OCI-M1 (cell line): ENCODE results near the gene TTK.
"Not testable (repeated sequence)": the region's sequence is repeated elsewhere in the genome, so short reads cannot be mapped to it uniquely, and the experiment has no call there.

ENCODE experiments used
- DNase-seq: peaks from one replicate; lab custom pipeline; 2025; lab: John Stamatoyannopoulos, UW

Gene TTK

DNA sequence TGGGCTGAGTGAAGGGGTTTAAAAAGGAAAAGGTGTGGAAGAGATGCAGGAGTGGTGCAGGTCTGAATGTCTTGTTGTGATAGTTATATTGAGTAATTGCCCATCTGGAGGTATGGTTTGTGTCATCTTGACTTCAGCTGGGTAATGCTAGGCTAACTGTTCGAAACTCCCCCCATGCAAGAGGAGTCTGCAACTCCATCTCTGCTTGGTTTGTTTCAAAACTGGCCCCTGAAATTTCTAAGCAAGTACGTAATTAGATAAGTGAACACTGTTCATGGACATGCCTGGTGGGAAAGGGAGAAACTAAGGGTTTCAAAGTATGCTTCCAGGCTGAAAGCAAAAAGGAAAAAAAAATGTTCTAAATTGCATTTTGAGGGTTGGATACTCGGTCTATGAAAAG, 17.1 kb downstream of the TTK start:
- no peak for DNase-seq

DNA sequence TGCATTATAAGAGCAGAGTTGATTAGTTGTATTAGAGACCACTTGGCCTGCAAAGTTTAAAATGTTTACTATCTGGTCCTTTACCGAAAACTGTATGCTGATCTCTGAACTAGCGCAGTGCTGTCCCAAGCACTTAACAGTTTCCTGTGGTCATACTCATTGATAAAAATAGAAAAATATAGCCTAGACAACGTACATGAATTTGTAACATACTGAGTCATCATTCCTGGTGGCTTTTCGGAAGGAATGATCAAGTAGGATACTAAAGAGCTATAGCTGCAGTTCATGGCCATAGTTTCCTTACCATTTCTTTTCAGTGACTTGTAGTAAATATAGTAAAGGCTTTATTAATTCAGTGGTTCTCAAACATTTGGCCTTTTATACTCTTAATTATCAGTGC, 18.4 kb downstream of the TTK start:
- DNase-seq: no peak

DNA sequence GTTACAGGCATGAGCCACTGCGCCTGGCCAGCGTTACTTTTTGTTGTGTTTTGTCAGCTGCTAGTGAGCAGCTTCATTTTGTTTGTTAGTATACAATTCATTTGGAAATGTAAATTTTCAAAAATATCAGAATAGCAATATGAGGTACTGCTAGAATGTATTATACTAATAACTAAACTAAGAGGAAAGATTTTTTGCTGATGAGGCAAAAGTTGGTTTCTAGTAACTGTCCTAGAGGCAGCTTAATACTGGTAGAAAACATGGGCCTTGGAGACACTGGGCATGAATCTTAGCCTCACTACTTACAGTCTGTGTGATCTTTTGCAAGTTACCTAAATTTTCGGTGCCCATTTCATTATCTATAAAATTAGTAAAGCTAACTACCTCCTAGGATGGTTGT, 24.1 kb downstream of the TTK start:
- no peak for DNase-seq

DNA sequence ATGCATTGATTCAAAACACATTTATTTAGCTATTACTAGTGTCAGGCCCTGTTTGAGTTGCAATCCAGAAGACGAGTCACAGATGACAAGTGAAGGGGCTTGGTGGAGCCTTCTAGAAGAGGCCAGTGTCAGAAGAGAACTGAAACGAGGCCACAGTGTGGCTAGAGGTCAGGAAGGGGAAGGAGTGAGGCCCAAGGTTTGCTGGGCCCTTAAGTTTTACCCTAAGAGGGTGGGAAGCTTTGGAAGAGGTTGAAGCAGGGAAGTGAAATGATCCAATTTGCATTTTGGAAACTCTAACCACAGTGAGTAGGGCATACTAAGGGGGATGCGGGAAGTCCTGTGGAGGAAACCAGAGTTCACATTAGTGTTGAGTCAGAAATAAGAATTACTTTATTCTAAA, 25.0 kb downstream of the TTK start:
- DNase-seq: no peak

DNA sequence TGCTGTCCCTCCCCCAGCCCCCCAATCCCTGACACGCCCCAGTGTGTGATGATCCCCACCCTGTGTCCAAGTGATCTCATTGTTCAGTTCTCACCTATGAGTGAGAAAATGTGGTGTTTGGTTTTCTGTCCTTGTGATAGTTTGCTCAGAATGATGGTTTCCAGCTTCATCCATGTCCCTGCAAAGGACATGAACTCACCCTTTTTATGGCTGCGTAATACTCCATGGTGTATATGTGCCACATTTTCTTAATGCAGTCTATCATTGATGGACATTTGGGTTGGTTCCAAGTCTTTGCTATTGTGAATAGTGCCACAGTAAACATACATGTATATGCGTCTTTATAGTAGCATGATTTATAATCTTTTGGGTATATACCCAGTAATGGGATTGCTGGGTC, 43.8 kb downstream of the TTK start:
- DNase-seq: not testable (repeated sequence)

DNA sequence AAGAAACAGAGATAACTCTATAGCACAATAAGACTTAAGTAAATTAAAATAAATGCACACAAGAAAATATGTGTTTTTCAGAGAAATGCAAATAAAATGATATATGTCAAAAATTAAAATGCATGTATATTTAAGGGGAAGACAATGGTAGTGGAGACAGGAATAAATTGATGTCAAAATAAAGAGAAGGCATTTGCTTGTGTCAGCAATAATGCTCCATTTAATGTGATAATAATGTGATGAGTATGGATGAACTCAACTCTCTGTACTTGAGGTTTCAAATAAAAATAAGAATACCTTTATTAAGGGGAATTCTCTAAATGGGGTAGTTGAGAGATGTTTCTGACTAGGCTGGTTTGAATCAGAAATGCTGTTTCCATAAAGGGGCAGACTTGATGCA, 56.3 kb downstream of the TTK start:
- no peak for DNase-seq

DNA sequence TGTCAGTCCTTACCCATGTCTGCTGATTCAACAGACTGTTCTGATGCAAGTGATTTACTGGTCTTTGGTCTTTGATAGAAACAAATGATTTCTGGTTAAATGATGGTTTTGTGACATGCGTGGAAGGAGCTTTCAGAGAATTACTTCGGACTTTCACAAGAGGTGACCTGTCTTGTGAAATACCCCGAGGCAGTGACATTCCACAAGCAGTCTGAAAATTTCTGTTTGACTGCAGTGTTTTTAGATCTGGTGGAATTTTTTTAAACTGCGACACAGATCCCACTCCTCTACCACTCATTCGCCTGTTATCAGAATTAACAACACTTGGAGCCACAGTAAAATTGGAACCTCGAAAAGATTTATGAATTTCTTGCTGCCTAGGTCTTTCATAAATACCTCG, 63.7 kb downstream of the TTK start:
- DNase-seq: not testable (repeated sequence)

DNA sequence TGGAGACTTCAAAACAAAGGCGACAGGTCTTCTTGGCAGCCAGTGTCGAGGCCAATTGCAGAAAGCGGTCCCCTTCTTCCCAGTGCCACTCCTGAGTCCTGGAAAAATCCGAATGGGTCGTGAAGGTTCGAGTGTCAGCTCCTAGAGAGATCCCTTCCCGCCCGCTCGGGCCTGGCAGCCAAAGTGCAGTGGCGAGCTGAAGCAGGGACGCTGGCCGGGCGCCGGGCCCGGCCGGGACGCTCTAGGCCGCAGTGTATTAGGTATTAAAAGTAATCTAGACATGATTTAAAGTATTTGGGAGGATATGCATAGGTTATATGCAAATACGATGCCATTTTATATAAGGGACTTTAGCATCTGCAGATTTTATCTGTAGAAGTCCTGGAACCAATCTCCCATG, 66.0 kb downstream of the TTK start:
- not testable (repeated sequence) for DNase-seq

DNA sequence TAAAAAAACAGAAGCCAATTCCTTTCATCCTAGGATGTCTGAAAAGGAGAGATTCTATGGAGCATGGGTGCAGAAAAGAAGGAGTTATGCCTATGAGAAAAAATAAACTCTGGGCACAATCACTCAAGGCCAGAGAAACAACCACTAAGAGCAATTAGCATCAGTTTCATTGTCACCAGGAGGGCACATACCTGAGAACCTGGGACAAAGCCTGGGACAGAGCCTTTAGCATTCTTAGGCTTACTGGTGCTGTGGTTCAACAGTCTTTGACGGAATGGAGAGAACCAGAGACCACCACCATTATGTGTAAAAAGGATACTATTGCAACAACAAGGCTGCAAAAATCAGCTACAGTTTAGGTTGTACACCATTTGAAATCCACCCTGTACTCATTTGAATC, 72.6 kb downstream of the TTK start:
- no peak for DNase-seq

DNA sequence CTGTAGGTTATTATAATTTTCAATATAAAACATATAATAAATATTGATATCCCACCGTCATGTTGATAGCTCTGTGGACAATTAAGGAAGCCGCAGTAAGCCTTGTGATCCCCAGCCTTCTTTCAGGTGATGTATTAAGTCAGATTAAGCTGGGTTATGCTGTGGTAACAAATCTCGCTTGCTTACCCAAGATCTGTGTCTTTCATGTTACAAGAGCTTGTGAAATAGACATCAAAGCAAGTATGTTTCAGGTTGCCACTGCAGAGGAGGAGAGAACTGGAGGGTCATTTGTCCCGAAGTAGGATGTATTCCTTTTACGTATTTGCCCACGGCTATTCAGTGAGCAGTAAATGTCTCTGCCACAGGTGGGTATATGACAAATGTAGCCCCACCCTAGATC, 84.2 kb downstream of the TTK start:
- DNase-seq: no peak

DNA sequence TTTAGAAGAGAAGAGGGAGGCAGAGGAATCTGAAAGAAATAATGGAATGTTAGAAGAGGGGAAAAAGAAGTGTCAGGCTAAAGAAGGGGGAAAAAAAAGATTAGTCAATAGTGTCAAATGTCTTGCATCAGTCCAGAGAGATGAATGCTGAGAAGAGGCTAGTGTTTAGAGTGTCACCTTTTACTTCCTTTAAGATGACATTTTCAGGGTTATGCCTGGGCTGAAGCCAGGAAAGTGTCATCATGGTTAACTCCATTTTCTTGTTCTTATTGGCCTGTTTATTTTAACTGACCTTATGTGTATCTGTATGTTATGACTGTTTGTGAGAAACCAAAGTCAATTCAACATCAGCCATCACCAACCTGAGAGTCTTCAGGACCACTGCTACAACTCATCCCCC, 87.1 kb downstream of the TTK start:
- no peak for DNase-seq
